ENCODE data around the gene HEXIM1. TPM values are rescaled to one million over a fixed set of nuclear protein-coding genes. Genes with fewer than 3 reads are reported as not detected.

The HEXIM1 gene
- total and polyA plus RNA-seq, 2 experiments from 2014 or later, result 13.5 to 17.1 TPM

DNA sequence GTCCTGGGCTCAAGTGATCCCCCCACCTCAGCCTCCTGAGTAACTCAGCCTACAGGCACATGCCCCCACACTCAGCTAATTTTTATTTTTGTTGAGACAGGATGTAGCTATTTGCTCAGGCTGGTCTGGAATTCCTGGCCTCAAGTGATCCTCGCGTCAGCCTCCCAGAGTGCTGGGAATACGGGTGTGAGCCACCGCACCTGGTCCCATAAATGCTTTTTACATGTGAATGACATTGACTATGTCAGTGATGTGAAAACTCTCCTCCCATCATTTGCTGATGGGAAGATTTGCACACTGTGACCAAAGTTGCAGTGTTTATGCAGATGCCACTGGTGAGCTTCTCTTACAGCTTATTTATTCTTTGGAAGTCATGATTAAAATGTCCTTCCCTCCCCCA lies 30.9 kb upstream of the HEXIM1 start:
- WGBS (ENCODE audit: low lambda C conversion rate, missing lambda C conversion rate), result 92% methylated on average over 4 of the region's 4 CpGs
- H3K4me3 ChIP-seq, result no peak overlapping the region
- no peaks in the 10 kb centered on the region for H3K9me3 ChIP-seq (ENCODE audit: low read depth)
- TF ChIP-seq EZH2 (IDR thresholded peaks at IDR 0.05; ENCODE audit: borderline replicate concordance), result no peak
- TF ChIP-seq CTCF (IDR thresholded peaks at IDR 0.05; ENCODE audit: poor library complexity), result no peak
- no peak for TF ChIP-seq EZH2phosphoT487 (IDR thresholded peaks at IDR 0.05; ENCODE audit: low read depth, severe bottlenecking, unreplicated experiment)
- H3K4me2 ChIP-seq, result no peak overlapping the region
- H2AFZ ChIP-seq, result no peak overlapping the region
- peaks cover 5% of the 10 kb centered on the region for H3K79me2 ChIP-seq
- H3K9me2 ChIP-seq (replicated peaks; ENCODE audit: insufficient read depth), result no peaks in the 10 kb centered on the region
- no peaks in the 10 kb centered on the region for H3K36me3 ChIP-seq (replicated peaks; ENCODE audit: insufficient read depth, low read depth)
- no peaks in the 10 kb centered on the region for H4K20me1 ChIP-seq (ENCODE audit: insufficient read depth, poor library complexity, severe bottlenecking)
- H3K4me1 ChIP-seq (ENCODE audit: insufficient read depth), result peaks cover 1% of the 10 kb centered on the region
- no peak overlapping the region for H3K27ac ChIP-seq
- no peak for DNase-seq (ENCODE audit: low spot score)
- H3K27me3 ChIP-seq, result no peaks in the 10 kb centered on the region

DNA sequence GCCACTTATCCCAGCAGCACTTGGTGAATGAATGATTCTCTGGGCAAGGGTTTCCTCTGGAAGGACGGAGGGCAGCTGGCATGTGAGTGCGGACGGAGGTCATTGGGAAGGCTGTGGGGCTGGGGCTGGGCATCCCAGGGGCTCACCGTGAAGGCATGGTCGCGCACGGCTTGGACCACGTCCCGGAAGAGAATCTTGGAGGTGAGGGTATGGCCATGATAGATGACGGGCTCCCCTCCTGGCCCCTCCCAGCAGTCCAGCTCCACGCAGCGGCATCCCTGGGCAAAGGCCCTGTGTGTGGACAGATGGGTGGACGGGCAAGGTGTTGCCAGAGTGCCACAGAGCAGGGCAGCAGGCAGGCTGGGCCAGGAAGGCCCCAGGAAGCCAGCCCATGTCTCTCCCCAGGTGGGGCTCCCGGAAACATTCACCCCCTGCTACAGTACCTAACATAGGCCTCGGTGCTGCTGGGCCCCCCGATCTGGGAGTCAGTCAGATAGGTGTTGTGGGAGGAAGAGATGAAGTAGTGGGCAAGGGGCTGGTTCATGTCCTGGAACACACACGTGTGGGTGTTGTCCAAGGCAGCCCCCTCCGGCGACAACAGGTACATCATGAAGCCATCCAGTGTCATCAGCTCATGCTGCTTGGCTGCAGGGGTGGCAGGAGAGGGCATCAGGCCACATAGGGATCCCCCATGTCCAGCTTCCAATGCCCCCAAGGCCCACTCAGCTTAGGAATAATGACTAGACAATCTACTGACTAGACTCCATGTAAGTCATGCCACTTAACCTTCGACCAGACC lies 30.2 kb upstream of the HEXIM1 start:
- H4K20me1 ChIP-seq (ENCODE audit: insufficient read depth, poor library complexity, severe bottlenecking), result no peaks in the 10 kb centered on the region
- H3K36me3 ChIP-seq (replicated peaks; ENCODE audit: insufficient read depth, low read depth), result no peaks in the 10 kb centered on the region
- no peak for DNase-seq (ENCODE audit: low spot score)
- no peak overlapping the region for H3K27ac ChIP-seq
- no peak for TF ChIP-seq CTCF (IDR thresholded peaks at IDR 0.05; ENCODE audit: poor library complexity)
- no peak for TF ChIP-seq EZH2phosphoT487 (IDR thresholded peaks at IDR 0.05; ENCODE audit: low read depth, severe bottlenecking, unreplicated experiment)
- no peak for TF ChIP-seq EZH2 (IDR thresholded peaks at IDR 0.05; ENCODE audit: borderline replicate concordance)
- no peak overlapping the region for H2AFZ ChIP-seq
- H3K4me2 ChIP-seq, result no peak overlapping the region
- H3K27me3 ChIP-seq, result no peaks in the 10 kb centered on the region
- H3K4me3 ChIP-seq, result no peak overlapping the region
- no peaks in the 10 kb centered on the region for H3K9me2 ChIP-seq (replicated peaks; ENCODE audit: insufficient read depth)
- 96% methylated on average over 20 of the region's 20 CpGs for WGBS (ENCODE audit: low lambda C conversion rate, missing lambda C conversion rate)
- H3K79me2 ChIP-seq, result peaks cover 10% of the 10 kb centered on the region
- no peaks in the 10 kb centered on the region for H3K9me3 ChIP-seq (ENCODE audit: low read depth)
- peaks cover 8% of the 10 kb centered on the region for H3K4me1 ChIP-seq (ENCODE audit: insufficient read depth)

DNA sequence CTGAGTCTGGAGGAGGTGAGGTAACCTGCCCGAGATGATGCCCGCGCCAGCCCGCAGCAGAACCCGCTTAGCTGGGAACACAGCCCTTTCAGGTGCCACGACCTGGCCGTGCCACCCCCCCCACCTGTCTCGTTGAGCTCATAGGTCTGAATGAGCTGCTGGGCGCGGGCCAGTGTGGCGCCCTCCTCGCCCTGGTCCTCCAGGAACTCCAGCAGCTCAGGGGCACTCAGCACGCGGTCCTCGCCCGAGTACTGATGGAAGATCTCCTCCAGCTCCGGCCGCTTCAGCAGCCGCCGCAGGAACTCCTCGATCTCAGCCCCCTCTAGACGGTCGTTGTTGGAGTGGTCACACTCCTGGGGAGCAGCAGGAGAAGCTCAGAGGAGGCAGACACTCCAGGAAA lies 29.6 kb upstream of the HEXIM1 start:
- Histone ChIP-seq H3K4me3 (no peak overlapping the region), H3K4me2 (no peak overlapping the region), H3K27me3 (no peaks in the 10 kb centered on the region), H3K79me2 (peaks cover 16% of the 10 kb centered on the region), H2AFZ (no peak overlapping the region), H3K27ac (no peak overlapping the region), H3K4me1 (ENCODE audit: insufficient read depth) (peaks cover 15% of the 10 kb centered on the region), H3K36me3 (replicated peaks; ENCODE audit: insufficient read depth, low read depth) (no peaks in the 10 kb centered on the region), H3K9me3 (ENCODE audit: low read depth) (no peaks in the 10 kb centered on the region), H3K9me2 (replicated peaks; ENCODE audit: insufficient read depth) (no peaks in the 10 kb centered on the region), H4K20me1 (ENCODE audit: insufficient read depth, poor library complexity, severe bottlenecking) (no peaks in the 10 kb centered on the region)
- WGBS (ENCODE audit: low lambda C conversion rate, missing lambda C conversion rate), result 97% methylated on average over 23 of the region's 23 CpGs
- TF ChIP-seq EZH2phosphoT487 (IDR thresholded peaks at IDR 0.05; ENCODE audit: low read depth, severe bottlenecking, unreplicated experiment) (no peak), EZH2 (IDR thresholded peaks at IDR 0.05; ENCODE audit: borderline replicate concordance) (no peak), CTCF (IDR thresholded peaks at IDR 0.05; ENCODE audit: poor library complexity) (no peak)
- DNase-seq (ENCODE audit: low spot score), result no peak

Data from hepatocyte (in vitro differentiated cells).